ENCODE measurements around the gene EPYC.

The EPYC gene

GRCh38 chr12:90954428-90954827 lies 50.3 kb downstream of the EPYC start:
- DNase-seq (ENCODE audit: low read depth), result no peak
- H3K27me3 ChIP-seq (replicated peaks; ENCODE audit: control insufficient read depth, insufficient read depth, low read length), result no peaks in the 10 kb centered on the region

GRCh38 chr12:90953956-90954421 lies 50.8 kb downstream of the EPYC start:
- Histone ChIP-seq H3K4me3 (ENCODE audit: low read length) (no peak overlapping the region), H3K36me3 (ENCODE audit: control insufficient read depth, insufficient read depth, low read length, severe bottlenecking) (no peaks in the 10 kb centered on the region), H3K9me3 (ENCODE audit: control insufficient read depth, low read length) (no peaks in the 10 kb centered on the region), H3K4me1 (ENCODE audit: control insufficient read depth, insufficient read depth, low read length) (no peaks in the 10 kb centered on the region), H3K9ac (ENCODE audit: low read length) (no peak overlapping the region), H3K27me3 (replicated peaks; ENCODE audit: control insufficient read depth, insufficient read depth, low read length) (no peaks in the 10 kb centered on the region)
- no peak for DNase-seq (ENCODE audit: low read depth)

More at GRCh38 chr12:90954428-90954827, 50.3 kb downstream of the EPYC start:
- Histone ChIP-seq H3K9me3 (ENCODE audit: control insufficient read depth, low read length) (no peaks in the 10 kb centered on the region), H3K4me3 (ENCODE audit: low read length) (no peak overlapping the region), H3K9ac (ENCODE audit: low read length) (no peak overlapping the region), H3K36me3 (ENCODE audit: control insufficient read depth, insufficient read depth, low read length, severe bottlenecking) (no peaks in the 10 kb centered on the region), H3K4me1 (ENCODE audit: control insufficient read depth, insufficient read depth, low read length) (no peaks in the 10 kb centered on the region)

GRCh38 chr12:90951432-90952105 lies 53.2 kb downstream of the EPYC start:
- H3K27me3 ChIP-seq (replicated peaks; ENCODE audit: control insufficient read depth, insufficient read depth, low read length), result no peaks in the 10 kb centered on the region
- no peaks in the 10 kb centered on the region for H3K9me3 ChIP-seq (ENCODE audit: control insufficient read depth, low read length)
- DNase-seq (ENCODE audit: low read depth), result no peak

GRCh38 chr12:90947869-90948268 lies 56.9 kb downstream of the EPYC start:
- no peak for DNase-seq (ENCODE audit: low read depth)
- H3K27me3 ChIP-seq (replicated peaks; ENCODE audit: control insufficient read depth, insufficient read depth, low read length), result no peaks in the 10 kb centered on the region

More at GRCh38 chr12:90951432-90952105, 53.2 kb downstream of the EPYC start:
- H3K36me3 ChIP-seq (ENCODE audit: control insufficient read depth, insufficient read depth, low read length, severe bottlenecking), result no peaks in the 10 kb centered on the region
- H3K4me3 ChIP-seq (ENCODE audit: low read length), result no peak overlapping the region
- no peak overlapping the region for H3K9ac ChIP-seq (ENCODE audit: low read length)
- H3K4me1 ChIP-seq (ENCODE audit: control insufficient read depth, insufficient read depth, low read length), result no peaks in the 10 kb centered on the region

GRCh38 chr12:90945070-90945649 lies 59.6 kb downstream of the EPYC start:
- Histone ChIP-seq H3K27me3 (replicated peaks; ENCODE audit: control insufficient read depth, insufficient read depth, low read length) (no peaks in the 10 kb centered on the region), H3K9ac (ENCODE audit: low read length) (no peak overlapping the region), H3K4me1 (ENCODE audit: control insufficient read depth, insufficient read depth, low read length) (peaks cover 4% of the 10 kb centered on the region), H3K9me3 (ENCODE audit: control insufficient read depth, low read length) (no peaks in the 10 kb centered on the region), H3K4me3 (ENCODE audit: low read length) (no peak overlapping the region), H3K36me3 (ENCODE audit: control insufficient read depth, insufficient read depth, low read length, severe bottlenecking) (no peaks in the 10 kb centered on the region)
- peak; percentile 72 for DNase-seq (ENCODE audit: low read depth)

More at GRCh38 chr12:90947869-90948268, 56.9 kb downstream of the EPYC start:
- H3K4me3 ChIP-seq (ENCODE audit: low read length), result no peak overlapping the region
- H3K9ac ChIP-seq (ENCODE audit: low read length), result no peak overlapping the region
- H3K9me3 ChIP-seq (ENCODE audit: control insufficient read depth, low read length), result no peaks in the 10 kb centered on the region
- peaks cover 4% of the 10 kb centered on the region for H3K4me1 ChIP-seq (ENCODE audit: control insufficient read depth, insufficient read depth, low read length)
- no peaks in the 10 kb centered on the region for H3K36me3 ChIP-seq (ENCODE audit: control insufficient read depth, insufficient read depth, low read length, severe bottlenecking)

- no peak for DNase-seq (ENCODE audit: low read depth)
- Histone ChIP-seq H3K9me3 (ENCODE audit: control insufficient read depth, low read length) (no peaks in the 10 kb centered on the region), H3K9ac (ENCODE audit: low read length) (no peak overlapping the region), H3K36me3 (ENCODE audit: control insufficient read depth, insufficient read depth, low read length, severe bottlenecking) (no peaks in the 10 kb centered on the region), H3K4me3 (ENCODE audit: low read length) (no peak overlapping the region), H3K4me1 (ENCODE audit: control insufficient read depth, insufficient read depth, low read length) (peaks cover 9% of the 10 kb centered on the region), H3K27me3 (replicated peaks; ENCODE audit: control insufficient read depth, insufficient read depth, low read length) (no peaks in the 10 kb centered on the region)
These were observed 61.5 kb downstream of the EPYC start for GRCh38 chr12:90943255-90943654.

- H3K4me1 ChIP-seq (ENCODE audit: control insufficient read depth, insufficient read depth, low read length), result peaks cover 9% of the 10 kb centered on the region
- peak; percentile 85 for DNase-seq (ENCODE audit: low read depth)
- H3K9me3 ChIP-seq (ENCODE audit: control insufficient read depth, low read length), result no peaks in the 10 kb centered on the region
- no peak overlapping the region for H3K9ac ChIP-seq (ENCODE audit: low read length)
- no peak overlapping the region for H3K4me3 ChIP-seq (ENCODE audit: low read length)
- H3K36me3 ChIP-seq (ENCODE audit: control insufficient read depth, insufficient read depth, low read length, severe bottlenecking), result no peaks in the 10 kb centered on the region
- no peaks in the 10 kb centered on the region for H3K27me3 ChIP-seq (replicated peaks; ENCODE audit: control insufficient read depth, insufficient read depth, low read length)
These were observed 63.8 kb downstream of the EPYC start for GRCh38 chr12:90940872-90941499.

- no peaks in the 10 kb centered on the region for H3K36me3 ChIP-seq (ENCODE audit: control insufficient read depth, insufficient read depth, low read length, severe bottlenecking)
- no peak overlapping the region for H3K4me3 ChIP-seq (ENCODE audit: low read length)
- DNase-seq (ENCODE audit: low read depth), result no peak
- H3K27me3 ChIP-seq (replicated peaks; ENCODE audit: control insufficient read depth, insufficient read depth, low read length), result no peaks in the 10 kb centered on the region
- no peaks in the 10 kb centered on the region for H3K9me3 ChIP-seq (ENCODE audit: control insufficient read depth, low read length)
- no peak overlapping the region for H3K9ac ChIP-seq (ENCODE audit: low read length)
- H3K4me1 ChIP-seq (ENCODE audit: control insufficient read depth, insufficient read depth, low read length), result peaks cover 9% of the 10 kb centered on the region
These were observed 65.4 kb downstream of the EPYC start for GRCh38 chr12:90939382-90939781.

GRCh38 chr12:90938451-90938850 lies 66.3 kb downstream of the EPYC start:
- Histone ChIP-seq H3K9me3 (ENCODE audit: control insufficient read depth, low read length) (no peaks in the 10 kb centered on the region), H3K4me1 (ENCODE audit: control insufficient read depth, insufficient read depth, low read length) (peaks cover 9% of the 10 kb centered on the region), H3K27me3 (replicated peaks; ENCODE audit: control insufficient read depth, insufficient read depth, low read length) (no peaks in the 10 kb centered on the region), H3K9ac (ENCODE audit: low read length) (no peak overlapping the region), H3K36me3 (ENCODE audit: control insufficient read depth, insufficient read depth, low read length, severe bottlenecking) (no peaks in the 10 kb centered on the region), H3K4me3 (ENCODE audit: low read length) (no peak overlapping the region)
- DNase-seq (ENCODE audit: low read depth), result peak; percentile 11

GRCh38 chr12:90937651-90938050 lies 67.1 kb downstream of the EPYC start:
- no peak overlapping the region for H3K4me3 ChIP-seq (ENCODE audit: low read length)
- no peak overlapping the region for H3K9ac ChIP-seq (ENCODE audit: low read length)
- no peaks in the 10 kb centered on the region for H3K36me3 ChIP-seq (ENCODE audit: control insufficient read depth, insufficient read depth, low read length, severe bottlenecking)
- DNase-seq (ENCODE audit: low read depth), result no peak
- no peaks in the 10 kb centered on the region for H3K27me3 ChIP-seq (replicated peaks; ENCODE audit: control insufficient read depth, insufficient read depth, low read length)
- H3K4me1 ChIP-seq (ENCODE audit: control insufficient read depth, insufficient read depth, low read length), result peaks cover 5% of the 10 kb centered on the region
- no peaks in the 10 kb centered on the region for H3K9me3 ChIP-seq (ENCODE audit: control insufficient read depth, low read length)

- Histone ChIP-seq H3K4me3 (ENCODE audit: low read length) (no peak overlapping the region), H3K36me3 (ENCODE audit: control insufficient read depth, insufficient read depth, low read length, severe bottlenecking) (no peaks in the 10 kb centered on the region), H3K9me3 (ENCODE audit: control insufficient read depth, low read length) (no peaks in the 10 kb centered on the region), H3K27me3 (replicated peaks; ENCODE audit: control insufficient read depth, insufficient read depth, low read length) (no peaks in the 10 kb centered on the region), H3K4me1 (ENCODE audit: control insufficient read depth, insufficient read depth, low read length) (peaks cover 5% of the 10 kb centered on the region), H3K9ac (ENCODE audit: low read length) (no peak overlapping the region)
- no peak for DNase-seq (ENCODE audit: low read depth)
These were observed 68.4 kb downstream of the EPYC start for GRCh38 chr12:90936230-90937005.
